CD4-positive, alpha-beta T cell treated with Interleukin-15 for 4 hours (primary cell): ENCODE results near the gene ZNF784.

ENCODE experiments used
- DNase-seq: peaks from one replicate; pipeline ENCODE4 v3.0.0-alpha.2; 2020; ENCODE audit warnings: low spot score

Gene ZNF784

GRCh38 chr19:55656552-55656951, 32.2 kb upstream of the ZNF784 start:
- DNase-seq, result no peak

- DNase-seq, result no peak
Observed at GRCh38 chr19:55655648-55656040, 31.3 kb upstream of the ZNF784 start.

GRCh38 chr19:55654868-55655647, 30.7 kb upstream of the ZNF784 start, which contains the start of gene U2AF2:
TSS of gene U2AF2 (plus strand) at chr19:55655035. CDS start at chr19:55655105, 70 bp downstream.
- DNase-seq, result peak; percentile 96

- peak; percentile 100 for DNase-seq
Observed at GRCh38 chr19:55654323-55654867, 30.0 kb upstream of the ZNF784 start.

GRCh38 chr19:55653651-55654322, 29.4 kb upstream of the ZNF784 start:
- DNase-seq, result peak; percentile 99

GRCh38 chr19:55652311-55653128, 28.2 kb upstream of the ZNF784 start:
- DNase-seq, result no peak

DNA sequence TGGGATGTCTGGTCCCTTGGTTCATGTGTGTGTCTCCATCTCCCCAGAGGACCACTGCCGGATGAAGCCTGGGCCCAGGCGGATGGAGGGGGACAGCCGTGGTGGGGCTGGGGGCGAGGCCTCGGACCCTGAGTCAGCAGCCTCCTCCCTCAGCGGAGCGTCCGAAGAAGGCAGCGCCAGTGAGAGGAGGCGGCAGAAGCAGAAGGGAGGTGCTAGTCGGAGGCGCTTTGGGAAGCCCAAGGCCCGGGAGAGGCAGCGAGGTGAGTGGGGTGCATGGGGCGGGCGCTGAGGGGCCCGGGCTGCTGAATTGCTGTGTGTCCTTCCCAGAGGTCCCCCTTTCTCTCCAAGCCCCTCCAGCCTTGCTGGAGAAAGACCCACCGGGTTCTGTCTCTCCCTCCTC, 26.9 kb upstream of the ZNF784 start:
- no peak for DNase-seq

- DNase-seq, result no peak
Observed at GRCh38 chr19:55650602-55651230, 26.4 kb upstream of the ZNF784 start.

DNA sequence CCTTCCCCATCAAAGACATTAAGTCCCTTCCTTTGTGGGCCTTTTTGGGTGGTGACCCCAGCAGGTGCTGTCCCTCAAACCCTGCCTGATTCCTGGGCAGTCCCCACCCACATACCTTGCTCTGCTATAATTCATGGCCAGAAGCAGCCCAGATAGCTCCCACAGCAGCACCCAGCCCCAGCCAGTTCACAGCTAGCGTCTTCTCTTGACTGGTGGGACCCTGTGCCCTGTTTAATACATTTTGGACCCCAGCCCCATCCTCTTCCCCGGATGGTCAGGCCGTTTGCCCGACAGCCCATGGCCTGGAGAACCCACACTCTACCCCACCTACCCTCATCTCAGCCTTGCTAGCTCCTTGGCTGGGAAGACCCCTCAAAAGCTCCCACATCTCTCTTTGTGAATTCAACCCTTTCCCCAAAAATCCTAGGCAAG, 25.8 kb upstream of the ZNF784 start:
- no peak for DNase-seq

DNA sequence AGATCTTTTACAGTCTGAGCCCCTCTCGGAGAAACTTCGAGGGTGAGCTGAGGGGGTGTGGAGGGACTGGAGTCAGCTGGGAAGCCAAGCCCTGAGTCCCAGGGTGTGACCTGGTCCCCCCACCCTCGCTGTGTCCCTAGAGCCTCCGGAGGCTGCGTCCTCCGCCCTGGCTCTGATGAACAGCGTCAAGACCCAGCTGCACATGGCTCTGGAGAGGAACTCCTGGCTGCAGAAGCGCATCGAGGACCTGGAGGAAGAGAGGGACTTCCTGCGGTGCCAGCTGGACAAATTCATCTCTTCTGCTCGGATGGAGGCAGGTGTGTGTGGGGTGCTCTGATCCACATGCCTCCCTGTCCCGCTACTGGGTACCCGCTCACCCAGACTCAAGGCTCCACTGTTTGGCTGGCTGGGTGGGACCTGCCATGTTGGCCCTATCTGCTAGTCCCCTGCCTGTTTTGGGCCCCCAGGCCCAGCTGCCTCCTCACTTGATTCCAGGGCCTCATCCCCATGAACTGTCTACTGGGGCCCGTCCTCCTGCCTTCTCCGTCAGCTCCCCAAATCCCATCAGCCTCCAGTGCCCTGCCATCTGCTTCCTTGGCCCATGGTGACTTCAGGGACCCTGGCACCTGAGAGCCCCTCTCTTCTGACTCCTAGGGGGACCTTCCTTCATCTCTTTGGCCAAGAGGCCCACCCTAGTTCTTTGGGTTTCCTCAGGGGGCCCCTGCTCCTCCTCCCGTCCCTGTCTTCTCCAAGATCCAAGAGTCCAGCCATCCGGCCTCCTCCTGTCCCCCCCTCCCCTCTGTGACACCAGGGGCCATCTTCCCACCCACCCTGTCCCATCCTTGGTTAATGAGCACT, 25.1 kb upstream of the ZNF784 start:
- no peak for DNase-seq

DNA sequence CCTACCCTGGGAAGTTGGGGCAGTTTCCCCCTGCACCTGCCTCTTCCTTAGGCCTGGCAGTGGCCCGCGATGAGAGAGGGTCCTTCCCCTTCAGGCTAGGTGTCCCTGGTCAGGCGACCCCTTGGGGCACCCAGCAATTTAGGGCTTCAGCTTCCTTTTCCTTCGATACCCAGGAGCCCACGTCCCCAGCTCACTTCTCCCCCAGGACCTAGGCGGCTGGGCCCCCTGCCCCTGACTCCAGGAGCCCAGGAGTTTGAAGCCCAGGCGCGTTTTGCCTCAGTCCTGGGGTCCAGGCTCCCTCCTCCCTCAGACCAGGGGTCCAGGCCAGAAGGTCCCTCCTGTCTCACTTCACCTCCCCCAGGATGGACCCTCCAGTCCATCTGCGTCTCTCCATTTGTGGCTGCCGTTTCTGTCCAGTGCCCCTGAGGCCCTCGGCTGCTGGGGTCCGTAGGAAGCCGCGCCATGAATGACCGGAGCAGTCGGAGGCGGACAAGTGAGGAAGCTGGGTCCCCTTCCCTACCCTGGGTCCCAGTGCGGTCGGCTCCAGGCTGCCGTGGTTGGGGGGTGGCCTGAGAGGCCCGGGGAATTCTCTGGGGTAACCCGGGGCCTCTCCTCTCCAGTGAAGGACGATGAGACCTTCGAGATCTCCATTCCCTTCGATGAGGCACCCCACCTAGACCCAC, 24.4 kb upstream of the ZNF784 start:
- no peak for DNase-seq

DNA sequence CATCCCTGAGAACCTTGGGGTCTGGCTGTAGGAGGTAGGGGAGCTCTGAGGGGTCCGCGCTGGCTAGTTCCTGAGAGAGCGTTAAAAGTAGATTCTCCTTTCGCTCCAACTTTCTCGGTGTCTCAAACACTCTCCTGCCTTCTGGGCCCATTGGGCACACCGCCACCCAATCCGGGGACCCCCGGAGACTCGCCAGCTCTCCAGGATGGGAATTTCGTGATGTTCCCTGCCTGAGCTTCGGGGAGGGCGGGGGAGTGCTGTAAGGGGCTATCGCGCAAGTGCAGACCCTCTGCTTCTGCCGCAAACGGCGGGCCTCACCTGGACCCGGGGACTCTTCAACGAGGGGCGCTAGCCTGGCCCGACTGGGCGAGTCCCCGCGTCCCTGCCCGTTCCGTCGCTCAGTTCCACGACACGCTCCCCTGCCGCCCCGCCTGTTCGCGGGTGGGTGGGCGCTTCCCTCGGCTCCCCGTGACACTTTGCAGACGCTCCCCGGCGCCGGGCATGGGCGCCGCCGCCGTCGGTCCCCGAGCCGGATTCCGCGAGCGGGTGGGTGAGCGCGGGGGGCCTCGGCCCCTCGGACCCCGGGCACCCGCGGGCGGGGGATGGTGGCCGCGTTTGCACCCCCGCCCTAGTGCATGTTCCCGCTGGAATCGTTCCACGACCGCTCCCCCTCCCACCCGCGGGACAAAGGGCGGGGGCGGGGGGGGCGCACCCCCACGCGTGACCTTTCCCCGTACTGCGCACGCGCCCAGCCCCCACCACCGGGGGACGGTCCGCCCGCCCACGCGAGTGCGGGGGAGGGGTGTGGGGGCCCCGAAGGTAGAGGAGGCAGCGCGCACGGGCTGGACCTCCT, 23.6 kb upstream of the ZNF784 start, which contains the start of gene CCDC106:
CCDC106 (plus strand) TSS at position 481 of the 853 bp plus-strand sequence. CDS start 835 bp downstream, outside the sequence.
- peak; percentile 27 for DNase-seq

GRCh38 chr19:55646889-55647731, 22.7 kb upstream of the ZNF784 start:
- DNase-seq, result no peak

DNA sequence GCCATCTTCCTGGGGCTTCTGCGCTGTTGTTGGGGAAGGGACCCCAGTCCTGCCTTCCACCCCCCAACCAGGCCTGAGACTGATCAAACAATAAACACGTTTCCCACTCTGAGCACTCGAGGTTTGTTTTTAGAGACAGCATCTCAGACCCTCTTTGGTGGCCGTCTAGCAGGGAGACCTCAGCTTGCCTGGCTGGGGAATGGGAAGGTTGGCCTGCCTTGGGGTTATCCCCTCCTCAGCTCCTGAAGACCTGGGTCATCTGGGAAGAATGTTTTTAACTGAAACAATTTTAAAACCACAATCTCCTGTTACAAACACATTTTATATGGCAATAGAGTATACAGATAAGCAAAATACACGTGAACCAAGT, 21.1 kb upstream of the ZNF784 start:
- no peak for DNase-seq

DNA sequence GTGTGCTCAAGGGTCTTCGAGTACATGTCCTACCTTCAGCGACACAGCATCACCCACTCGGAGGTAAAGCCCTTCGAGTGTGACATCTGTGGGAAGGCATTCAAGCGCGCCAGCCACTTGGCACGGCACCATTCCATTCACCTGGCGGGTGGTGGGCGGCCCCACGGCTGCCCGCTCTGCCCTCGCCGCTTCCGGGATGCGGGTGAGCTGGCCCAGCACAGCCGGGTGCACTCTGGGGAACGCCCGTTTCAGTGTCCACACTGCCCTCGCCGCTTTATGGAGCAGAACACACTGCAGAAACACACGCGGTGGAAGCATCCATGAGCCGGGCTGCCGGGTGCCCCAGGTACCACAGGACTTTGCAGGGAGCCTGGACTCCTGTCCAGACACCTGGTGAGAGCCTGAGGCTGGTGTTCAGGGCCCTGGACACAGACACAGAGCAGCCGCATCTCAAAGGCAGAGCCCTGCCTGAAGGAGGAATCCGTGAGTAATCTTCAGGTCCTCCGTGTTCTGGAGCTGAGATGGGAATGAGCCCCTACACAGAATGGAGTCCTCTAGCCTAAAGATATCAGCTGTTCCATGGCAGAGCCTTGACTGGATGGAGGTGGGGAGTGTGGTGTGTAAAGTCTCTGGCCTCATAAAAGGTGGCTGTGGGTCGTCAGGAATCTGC, 20.6 kb upstream of the ZNF784 start:
- DNase-seq, result no peak

GRCh38 chr19:55644191-55644833, 19.9 kb upstream of the ZNF784 start:
- no peak for DNase-seq

DNA sequence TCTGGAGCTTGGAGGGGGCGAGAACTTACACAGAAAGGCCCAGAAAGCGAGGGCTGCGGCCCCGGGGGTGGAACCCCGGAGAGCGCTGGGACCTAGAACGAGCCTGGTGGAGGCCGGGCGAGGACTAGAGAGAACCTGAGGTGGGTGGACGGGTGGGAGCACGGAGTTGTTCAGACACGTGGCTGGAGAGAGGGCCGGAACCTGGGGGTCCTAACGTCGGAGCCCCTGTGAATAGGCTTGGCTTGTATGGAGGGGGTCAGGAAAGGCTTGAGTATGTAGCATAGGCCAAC, 19.5 kb upstream of the ZNF784 start:
- no peak for DNase-seq
